Testis (tissue), 2 donors: Measurements from ENCODE around the gene CFAP90.

Experiments
- CTCF ChIP-seq, 3 experiments: fragments of 450-650 bp in 2 of 3; fragments of 200-600 bp in 1 of 3; sonication (generic) in 1 of 3; IDR thresholded peaks; one replicate each; pipeline ENCODE4 v1.5.1; 2016 to 2019; ENCODE audit warnings: antibody characterized with exemption in 3 of 3, mild to moderate bottlenecking in 2 of 3, moderate library complexity in 1 of 3
- POLR2A ChIP-seq: fragments of 450-650 bp; IDR thresholded peaks from one replicate; pipeline ENCODE4 v1.6.1; 2017; ENCODE audit warnings: antibody characterized with exemption, mild to moderate bottlenecking, moderate library complexity

GRCh38 chr5:7828269-7828668 is 22.7 kb downstream of the CFAP90 start:
- TF ChIP-seq CTCF (IDR thresholded peaks at IDR 0.05) = no peak
- no peak for TF ChIP-seq POLR2A
